Activated CD8-positive, alpha-beta memory T cell treated with anti-CD3 and anti-CD28 coated beads, Interleukin-2, amount 50 U/mL, for 48 hours (primary cell): ENCODE measurements around the gene LYPD6.
"Not testable (repeated sequence)": the region's sequence is repeated elsewhere in the genome, so short reads cannot be mapped to it uniquely, and the experiment has no call there.

ENCODE experiments used
- DNase-seq: peaks from one replicate; pipeline ENCODE4 v3.0.0-alpha.2; 2020

LYPD6 gene

GRCh38 chr2:149458502-149458901 lies 128.1 kb downstream of the LYPD6 start:
- no peak for DNase-seq

- DNase-seq = no peak
Measured at GRCh38 chr2:149463328-149464002, 133.1 kb downstream of the LYPD6 start.

GRCh38 chr2:149464396-149464795 lies 134.0 kb downstream of the LYPD6 start:
- DNase-seq = no peak

GRCh38 chr2:149465873-149466272 lies 135.5 kb downstream of the LYPD6 start:
- no peak for DNase-seq

GRCh38 chr2:149466635-149467034 lies 136.2 kb downstream of the LYPD6 start:
- DNase-seq = no peak

GRCh38 chr2:149467436-149467835 lies 137.0 kb downstream of the LYPD6 start:
- DNase-seq = no peak

- DNase-seq = no peak
Measured at GRCh38 chr2:149468636-149469035, 138.2 kb downstream of the LYPD6 start.

GRCh38 chr2:149470046-149470445 lies 139.7 kb downstream of the LYPD6 start:
- no peak for DNase-seq

- DNase-seq = no peak
Measured at GRCh38 chr2:149472413-149472812, 142.0 kb downstream of the LYPD6 start.

- no peak for DNase-seq
Measured at GRCh38 chr2:149473068-149473467, 142.7 kb downstream of the LYPD6 start.

- no peak for DNase-seq
Measured at GRCh38 chr2:149473521-149473920, 143.1 kb downstream of the LYPD6 start.

- DNase-seq = no peak
Measured at GRCh38 chr2:149483004-149483605, 152.7 kb downstream of the LYPD6 start.

- DNase-seq = no peak
Measured at GRCh38 chr2:149486664-149487063, 156.3 kb downstream of the LYPD6 start.

- no peak for DNase-seq
Measured at GRCh38 chr2:149487189-149487588, 156.8 kb downstream of the LYPD6 start.

GRCh38 chr2:149488706-149489440 lies 158.5 kb downstream of the LYPD6 start:
- DNase-seq = no peak

- DNase-seq = no peak
Measured at GRCh38 chr2:149489452-149489851, 159.1 kb downstream of the LYPD6 start.

GRCh38 chr2:149490296-149490695 lies 159.9 kb downstream of the LYPD6 start:
- DNase-seq = no peak

- DNase-seq = no peak
Measured at GRCh38 chr2:149492923-149493322, 162.5 kb downstream of the LYPD6 start.

- DNase-seq = not testable (repeated sequence)
Measured at GRCh38 chr2:149499204-149499603, 168.8 kb downstream of the LYPD6 start.

GRCh38 chr2:149506808-149507207 lies 176.4 kb downstream of the LYPD6 start:
- not testable (repeated sequence) for DNase-seq

- DNase-seq = no peak
Measured at GRCh38 chr2:149507974-149508373, 177.6 kb downstream of the LYPD6 start.

- DNase-seq = no peak
Measured at GRCh38 chr2:149513461-149513860, 183.1 kb downstream of the LYPD6 start.
